GM12865 (cell line): ENCODE measurements around the gene NET1.

ENCODE experiments used
- DNase-seq: peaks from one replicate; pipeline ENCODE4 v3.0.0; 2010; ENCODE audit warnings: low read depth
- H3K4me3 ChIP-seq: 2 replicates; pipeline ENCODE4 v1.5.1; 2011; ENCODE audit warnings: mild to moderate bottlenecking, low read depth, low read length, control low read depth
- CTCF ChIP-seq: IDR thresholded peaks from 2 replicates; pipeline ENCODE4 v1.5.1; 2011; ENCODE audit warnings: low read length, control low read depth, low read depth, inconsistent platforms; ENCODE audit not compliant: insufficient read depth; ENCODE audit errors: missing control alignments

Gene NET1, protein sequence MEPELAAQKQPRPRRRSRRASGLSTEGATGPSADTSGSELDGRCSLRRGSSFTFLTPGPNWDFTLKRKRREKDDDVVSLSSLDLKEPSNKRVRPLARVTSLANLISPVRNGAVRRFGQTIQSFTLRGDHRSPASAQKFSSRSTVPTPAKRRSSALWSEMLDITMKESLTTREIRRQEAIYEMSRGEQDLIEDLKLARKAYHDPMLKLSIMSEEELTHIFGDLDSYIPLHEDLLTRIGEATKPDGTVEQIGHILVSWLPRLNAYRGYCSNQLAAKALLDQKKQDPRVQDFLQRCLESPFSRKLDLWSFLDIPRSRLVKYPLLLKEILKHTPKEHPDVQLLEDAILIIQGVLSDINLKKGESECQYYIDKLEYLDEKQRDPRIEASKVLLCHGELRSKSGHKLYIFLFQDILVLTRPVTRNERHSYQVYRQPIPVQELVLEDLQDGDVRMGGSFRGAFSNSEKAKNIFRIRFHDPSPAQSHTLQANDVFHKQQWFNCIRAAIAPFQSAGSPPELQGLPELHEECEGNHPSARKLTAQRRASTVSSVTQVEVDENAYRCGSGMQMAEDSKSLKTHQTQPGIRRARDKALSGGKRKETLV

DNA sequence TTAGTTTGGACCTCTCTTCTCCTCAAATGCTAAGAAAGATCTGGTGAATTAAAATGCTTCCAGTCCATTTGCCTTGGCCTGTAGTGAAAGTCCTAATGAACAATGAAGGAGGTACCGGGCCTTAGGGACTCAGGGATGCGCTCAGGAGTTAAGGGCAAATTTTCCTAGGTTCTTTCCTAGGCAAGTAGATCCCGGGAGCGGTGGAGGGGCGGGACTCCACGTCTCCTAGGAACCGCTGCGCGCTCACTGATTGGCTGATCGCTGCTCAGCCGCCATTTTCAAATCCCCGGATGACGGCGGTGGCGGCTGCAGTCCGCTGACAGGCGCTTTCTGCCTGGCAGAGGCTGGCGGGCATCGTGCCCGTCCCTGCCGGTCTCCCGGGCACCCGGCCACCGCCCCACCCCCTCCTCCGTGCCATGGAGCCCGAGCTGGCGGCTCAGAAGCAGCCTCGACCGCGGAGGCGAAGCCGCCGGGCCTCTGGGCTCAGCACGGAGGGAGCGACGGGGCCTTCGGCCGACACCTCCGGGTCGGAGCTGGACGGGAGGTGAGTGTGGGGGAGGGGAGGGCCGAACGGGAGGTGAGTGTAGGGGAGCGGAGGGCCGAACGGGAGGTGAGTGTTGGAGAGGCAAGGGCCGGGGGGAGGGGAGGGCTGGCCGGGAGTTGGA lies at the start of gene NET1:
NET1 (plus strand) TSS at position 281 of the 665 bp plus-strand sequence; CDS start at position 417, 136 bp downstream.
- no peak for TF ChIP-seq CTCF
- H3K4me3 ChIP-seq: peak within 1 kb of the TSS; percentile 88
- DNase-seq: peak; percentile 85

GRCh38 chr10:5362873-5363272 lies 49.5 kb upstream of the NET1 start:
- no peak overlapping the region for H3K4me3 ChIP-seq
- no peak for TF ChIP-seq CTCF

GRCh38 chr10:5364374-5364773 lies 48.0 kb upstream of the NET1 start:
- H3K4me3 ChIP-seq: no peak overlapping the region
- no peak for DNase-seq
- TF ChIP-seq CTCF: no peak

More at GRCh38 chr10:5362873-5363272, 49.5 kb upstream of the NET1 start:
- no peak for DNase-seq

DNA sequence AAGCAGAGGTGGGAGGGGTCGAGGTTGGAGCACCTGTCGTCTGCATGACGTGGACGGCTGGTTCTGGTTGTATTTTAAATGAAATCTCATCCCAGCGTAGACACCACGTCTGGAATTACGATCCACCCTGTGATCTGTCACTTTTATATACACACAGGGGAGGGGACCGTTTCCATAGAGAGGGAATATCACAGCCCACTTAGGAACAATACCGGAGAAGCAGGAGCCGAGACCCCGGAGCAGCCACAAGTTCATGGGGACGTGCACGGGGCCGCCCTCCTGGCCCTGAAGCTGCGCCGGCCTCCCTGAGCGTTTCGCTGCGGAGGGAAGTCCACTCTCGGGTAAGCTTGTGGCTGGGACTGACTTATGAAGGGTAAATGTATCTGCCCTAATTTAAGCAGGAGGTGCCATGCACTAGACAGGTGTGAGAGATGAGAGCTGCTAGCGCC lies 47.4 kb upstream of the NET1 start, which contains the start of gene UCN3:
UCN3 (plus strand) TSS at position 77 of the 449 bp plus-strand sequence. CDS start 8,755 bp downstream, outside the sequence.
- TF ChIP-seq CTCF: no peak
- no peak within 1 kb of the TSS for H3K4me3 ChIP-seq
- DNase-seq: no peak

DNA sequence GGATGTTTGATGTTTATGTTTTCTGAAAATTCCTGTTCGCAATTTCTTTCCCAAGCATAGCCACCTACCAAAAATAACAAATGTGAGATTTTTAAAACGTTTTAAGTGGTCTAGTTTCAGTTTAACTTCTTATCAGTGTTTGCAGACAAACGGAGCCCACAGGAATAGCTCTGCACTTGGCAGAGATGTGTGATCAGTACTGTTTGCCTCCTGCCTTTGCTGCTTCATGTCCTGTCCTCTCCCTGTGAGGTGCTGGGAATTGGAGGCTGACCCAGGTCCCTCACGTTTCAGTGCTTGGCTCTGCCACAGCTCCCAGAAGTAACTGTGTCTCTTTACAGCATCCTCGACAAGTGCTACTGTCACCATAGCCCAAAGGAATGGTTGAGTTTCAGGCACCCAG lies 46.4 kb upstream of the NET1 start:
- H3K4me3 ChIP-seq: no peak overlapping the region
- no peak for TF ChIP-seq CTCF
- no peak for DNase-seq

GRCh38 chr10:5369362-5370158 lies 42.8 kb upstream of the NET1 start:
- no peak for TF ChIP-seq CTCF
- DNase-seq: no peak
- H3K4me3 ChIP-seq: no peak overlapping the region
